ENCODE results near the gene ANXA2. TPM values are rescaled to one million over a fixed set of nuclear protein-coding genes. Genes with fewer than 3 reads are reported as not detected.

ANXA2 gene
- total RNA-seq, 2 donors from 2014 or later = 355 to 392 TPM

DNA sequence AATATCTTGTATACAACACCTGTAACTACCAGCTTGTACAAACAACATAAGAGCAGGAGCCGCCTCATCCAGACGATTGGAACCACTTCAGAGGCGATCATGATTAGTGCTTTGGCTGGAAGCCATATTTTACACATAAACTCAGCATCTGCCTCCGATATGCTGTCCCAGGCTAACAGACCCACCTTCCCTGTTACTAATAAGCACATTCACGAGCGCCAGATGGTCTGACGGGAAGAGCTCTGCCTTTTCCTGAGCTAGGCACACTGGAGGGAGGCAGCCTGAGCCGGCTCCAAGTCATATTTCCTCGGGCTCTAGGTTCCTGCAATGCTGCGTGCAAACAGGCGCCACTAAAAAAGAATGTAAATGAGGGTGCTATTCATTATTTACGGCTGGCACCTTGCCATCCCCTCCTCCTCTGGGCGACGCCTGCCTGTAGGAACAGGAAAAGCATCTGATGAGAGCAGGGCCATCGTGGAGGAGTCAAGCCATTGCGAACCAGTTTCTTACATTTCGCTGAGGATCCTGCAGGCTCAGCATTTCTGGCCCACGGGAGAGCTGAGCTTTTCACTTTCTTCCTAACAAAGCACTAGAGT lies 98.2 kb downstream of the ANXA2 start:
- peak; percentile 65 for DNase-seq
- no peaks in the 10 kb centered on the region for H3K36me3 ChIP-seq (ENCODE audit: control insufficient read depth, insufficient read depth, low read length)
- H3K9me3 ChIP-seq (ENCODE audit: control insufficient read depth, low read length) = peaks cover 20% of the 10 kb centered on the region
- H3K4me1 ChIP-seq (ENCODE audit: control insufficient read depth, insufficient read depth, low read length) = no peaks in the 10 kb centered on the region
- Mint-ChIP-seq H3K4me3 (no peak overlapping the region), H3K36me3 (ENCODE audit: low read depth) (no peaks in the 10 kb centered on the region), H3K4me1 (no peaks in the 10 kb centered on the region), H3K27ac (no peak overlapping the region), H3K9me3 (peaks cover 28% of the 10 kb centered on the region), H3K27me3 (ENCODE audit: insufficient read depth) (no peaks in the 10 kb centered on the region)
- no peaks in the 10 kb centered on the region for H3K27me3 ChIP-seq (ENCODE audit: control insufficient read depth, insufficient read depth, low read length, poor library complexity, severe bottlenecking)
- no peak overlapping the region for H3K9ac ChIP-seq (ENCODE audit: extremely low read depth, low read length, poor library complexity, severe bottlenecking)
- H3K4me3 ChIP-seq (ENCODE audit: low read length) = no peak overlapping the region
- WGBS, 2 experiments (ENCODE audit: insufficient coverage in 1 of 2, insufficient read length in 1 of 2) = 87 to 89% methylated on average over 15 to 18 of the region's 18 CpGs
- no peak overlapping the region for H3K27ac ChIP-seq (ENCODE audit: low read depth, low read length)
- TF ChIP-seq, protein P1, sequence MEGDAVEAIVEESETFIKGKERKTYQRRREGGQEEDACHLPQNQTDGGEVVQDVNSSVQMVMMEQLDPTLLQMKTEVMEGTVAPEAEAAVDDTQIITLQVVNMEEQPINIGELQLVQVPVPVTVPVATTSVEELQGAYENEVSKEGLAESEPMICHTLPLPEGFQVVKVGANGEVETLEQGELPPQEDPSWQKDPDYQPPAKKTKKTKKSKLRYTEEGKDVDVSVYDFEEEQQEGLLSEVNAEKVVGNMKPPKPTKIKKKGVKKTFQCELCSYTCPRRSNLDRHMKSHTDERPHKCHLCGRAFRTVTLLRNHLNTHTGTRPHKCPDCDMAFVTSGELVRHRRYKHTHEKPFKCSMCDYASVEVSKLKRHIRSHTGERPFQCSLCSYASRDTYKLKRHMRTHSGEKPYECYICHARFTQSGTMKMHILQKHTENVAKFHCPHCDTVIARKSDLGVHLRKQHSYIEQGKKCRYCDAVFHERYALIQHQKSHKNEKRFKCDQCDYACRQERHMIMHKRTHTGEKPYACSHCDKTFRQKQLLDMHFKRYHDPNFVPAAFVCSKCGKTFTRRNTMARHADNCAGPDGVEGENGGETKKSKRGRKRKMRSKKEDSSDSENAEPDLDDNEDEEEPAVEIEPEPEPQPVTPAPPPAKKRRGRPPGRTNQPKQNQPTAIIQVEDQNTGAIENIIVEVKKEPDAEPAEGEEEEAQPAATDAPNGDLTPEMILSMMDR (conservative IDR thresholded peaks at IDR 0.05) = peak; percentile 59

Other genes with a start within 250 kb of the ANXA2 start
- 10 to 100 TPM; 89.4 to 99.7 TPM for gene ICE2, start 81.2 kb upstream of the ANXA2 start, total RNA-seq

All from endodermal cell (in vitro differentiated cells).